Measurements from ENCODE around the gene MPG. TPM values are rescaled to one million over a fixed set of nuclear protein-coding genes. Genes with fewer than 3 reads are reported as not detected.

MPG gene
- polyA plus RNA-seq, 2 of the 4 experiments (the other 2 are of a cell fraction) = 25.5 to 54.3 TPM

DNA sequence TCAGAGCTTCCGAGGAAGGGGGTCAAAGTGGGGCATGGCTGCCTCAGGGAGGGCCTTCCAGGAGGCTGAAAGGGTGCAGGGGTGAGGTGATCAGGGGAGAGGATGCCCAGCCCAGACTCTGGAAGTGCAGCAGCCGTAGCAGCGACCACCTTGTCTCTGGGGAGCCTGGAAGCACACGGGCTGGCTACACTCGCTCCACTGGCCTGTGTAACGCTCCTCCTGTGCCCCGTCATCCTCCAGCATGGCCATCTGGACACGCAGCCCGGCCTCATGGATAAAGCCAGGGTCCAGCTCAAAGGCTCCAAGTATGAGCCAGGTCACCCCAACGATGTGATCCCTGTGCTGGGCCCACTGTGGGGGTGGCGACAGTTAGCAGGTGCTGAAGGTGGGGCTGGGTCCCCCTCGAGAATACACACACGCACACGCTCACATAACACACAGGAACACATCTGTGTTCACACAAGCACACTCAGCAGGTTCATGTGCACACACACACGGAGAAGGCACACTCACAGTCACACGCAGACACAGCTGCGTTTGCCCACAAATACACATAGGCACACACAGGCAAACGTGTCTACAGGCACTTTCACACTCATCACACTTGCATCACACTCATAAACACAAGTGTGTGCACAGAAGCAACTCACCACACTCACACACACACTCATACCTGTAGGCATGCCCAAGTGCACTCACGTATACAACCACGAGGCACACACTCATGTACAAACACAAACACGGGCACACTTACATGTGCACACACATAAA lies 44.0 kb upstream of the MPG start:
- CTCF ChIA-PET = interaction anchor here (1.0 to 1.8 kb wide), 3 partner anchors 31 to 328 kb away, joined by 3 read pairs; no protein-coding TSS in a partner anchor
- TF ChIP-seq JUNB (IDR thresholded peaks at IDR 0.05) (no peak), SMC3 (IDR thresholded peaks at IDR 0.05) (no peak), JUN (IDR thresholded peaks at IDR 0.05) (no peak), MYC (IDR thresholded peaks at IDR 0.05; ENCODE audit: borderline replicate concordance, low read length) (no peak), TFCP2L1 (CRISPR knock-in tag; IDR thresholded peaks at IDR 0.05) (no peak), ZC3H11A (IDR thresholded peaks at IDR 0.05) (no peak), CBX8 (IDR thresholded peaks at IDR 0.05) (no peak), MAZ (IDR thresholded peaks at IDR 0.05; ENCODE audit: borderline replicate concordance, low read depth, low read length) (no peak), GATA3 (IDR thresholded peaks at IDR 0.05; ENCODE audit: borderline replicate concordance) (no peak), TP53 (CRISPR knock-in tag; IDR thresholded peaks at IDR 0.05) (no peak)
- TF ChIP-seq, protein P1, sequence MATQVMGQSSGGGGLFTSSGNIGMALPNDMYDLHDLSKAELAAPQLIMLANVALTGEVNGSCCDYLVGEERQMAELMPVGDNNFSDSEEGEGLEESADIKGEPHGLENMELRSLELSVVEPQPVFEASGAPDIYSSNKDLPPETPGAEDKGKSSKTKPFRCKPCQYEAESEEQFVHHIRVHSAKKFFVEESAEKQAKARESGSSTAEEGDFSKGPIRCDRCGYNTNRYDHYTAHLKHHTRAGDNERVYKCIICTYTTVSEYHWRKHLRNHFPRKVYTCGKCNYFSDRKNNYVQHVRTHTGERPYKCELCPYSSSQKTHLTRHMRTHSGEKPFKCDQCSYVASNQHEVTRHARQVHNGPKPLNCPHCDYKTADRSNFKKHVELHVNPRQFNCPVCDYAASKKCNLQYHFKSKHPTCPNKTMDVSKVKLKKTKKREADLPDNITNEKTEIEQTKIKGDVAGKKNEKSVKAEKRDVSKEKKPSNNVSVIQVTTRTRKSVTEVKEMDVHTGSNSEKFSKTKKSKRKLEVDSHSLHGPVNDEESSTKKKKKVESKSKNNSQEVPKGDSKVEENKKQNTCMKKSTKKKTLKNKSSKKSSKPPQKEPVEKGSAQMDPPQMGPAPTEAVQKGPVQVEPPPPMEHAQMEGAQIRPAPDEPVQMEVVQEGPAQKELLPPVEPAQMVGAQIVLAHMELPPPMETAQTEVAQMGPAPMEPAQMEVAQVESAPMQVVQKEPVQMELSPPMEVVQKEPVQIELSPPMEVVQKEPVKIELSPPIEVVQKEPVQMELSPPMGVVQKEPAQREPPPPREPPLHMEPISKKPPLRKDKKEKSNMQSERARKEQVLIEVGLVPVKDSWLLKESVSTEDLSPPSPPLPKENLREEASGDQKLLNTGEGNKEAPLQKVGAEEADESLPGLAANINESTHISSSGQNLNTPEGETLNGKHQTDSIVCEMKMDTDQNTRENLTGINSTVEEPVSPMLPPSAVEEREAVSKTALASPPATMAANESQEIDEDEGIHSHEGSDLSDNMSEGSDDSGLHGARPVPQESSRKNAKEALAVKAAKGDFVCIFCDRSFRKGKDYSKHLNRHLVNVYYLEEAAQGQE (IDR thresholded peaks at IDR 0.05) = no peak
- TF ChIP-seq, protein P2, sequence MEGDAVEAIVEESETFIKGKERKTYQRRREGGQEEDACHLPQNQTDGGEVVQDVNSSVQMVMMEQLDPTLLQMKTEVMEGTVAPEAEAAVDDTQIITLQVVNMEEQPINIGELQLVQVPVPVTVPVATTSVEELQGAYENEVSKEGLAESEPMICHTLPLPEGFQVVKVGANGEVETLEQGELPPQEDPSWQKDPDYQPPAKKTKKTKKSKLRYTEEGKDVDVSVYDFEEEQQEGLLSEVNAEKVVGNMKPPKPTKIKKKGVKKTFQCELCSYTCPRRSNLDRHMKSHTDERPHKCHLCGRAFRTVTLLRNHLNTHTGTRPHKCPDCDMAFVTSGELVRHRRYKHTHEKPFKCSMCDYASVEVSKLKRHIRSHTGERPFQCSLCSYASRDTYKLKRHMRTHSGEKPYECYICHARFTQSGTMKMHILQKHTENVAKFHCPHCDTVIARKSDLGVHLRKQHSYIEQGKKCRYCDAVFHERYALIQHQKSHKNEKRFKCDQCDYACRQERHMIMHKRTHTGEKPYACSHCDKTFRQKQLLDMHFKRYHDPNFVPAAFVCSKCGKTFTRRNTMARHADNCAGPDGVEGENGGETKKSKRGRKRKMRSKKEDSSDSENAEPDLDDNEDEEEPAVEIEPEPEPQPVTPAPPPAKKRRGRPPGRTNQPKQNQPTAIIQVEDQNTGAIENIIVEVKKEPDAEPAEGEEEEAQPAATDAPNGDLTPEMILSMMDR (IDR thresholded peaks at IDR 0.05) = no peak
- TF ChIP-seq, protein P3, sequence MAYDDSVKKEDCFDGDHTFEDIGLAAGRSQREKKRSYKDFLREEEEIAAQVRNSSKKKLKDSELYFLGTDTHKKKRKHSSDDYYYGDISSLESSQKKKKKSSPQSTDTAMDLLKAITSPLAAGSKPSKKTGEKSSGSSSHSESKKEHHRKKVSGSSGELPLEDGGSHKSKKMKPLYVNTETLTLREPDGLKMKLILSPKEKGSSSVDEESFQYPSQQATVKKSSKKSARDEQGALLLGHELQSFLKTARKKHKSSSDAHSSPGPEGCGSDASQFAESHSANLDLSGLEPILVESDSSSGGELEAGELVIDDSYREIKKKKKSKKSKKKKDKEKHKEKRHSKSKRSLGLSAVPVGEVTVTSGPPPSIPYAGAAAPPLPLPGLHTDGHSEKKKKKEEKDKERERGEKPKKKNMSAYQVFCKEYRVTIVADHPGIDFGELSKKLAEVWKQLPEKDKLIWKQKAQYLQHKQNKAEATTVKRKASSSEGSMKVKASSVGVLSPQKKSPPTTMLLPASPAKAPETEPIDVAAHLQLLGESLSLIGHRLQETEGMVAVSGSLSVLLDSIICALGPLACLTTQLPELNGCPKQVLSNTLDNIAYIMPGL (CRISPR knock-in tag; IDR thresholded peaks at IDR 0.05; ENCODE audit: borderline replicate concordance) = no peak
- TF ChIP-seq, protein P4, sequence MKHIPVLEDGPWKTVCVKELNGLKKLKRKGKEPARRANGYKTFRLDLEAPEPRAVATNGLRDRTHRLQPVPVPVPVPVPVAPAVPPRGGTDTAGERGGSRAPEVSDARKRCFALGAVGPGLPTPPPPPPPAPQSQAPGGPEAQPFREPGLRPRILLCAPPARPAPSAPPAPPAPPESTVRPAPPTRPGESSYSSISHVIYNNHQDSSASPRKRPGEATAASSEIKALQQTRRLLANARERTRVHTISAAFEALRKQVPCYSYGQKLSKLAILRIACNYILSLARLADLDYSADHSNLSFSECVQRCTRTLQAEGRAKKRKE (CRISPR knock-in tag; IDR thresholded peaks at IDR 0.05; ENCODE audit: low read depth) = no peak
- H3K9me3 ChIP-seq = no peaks in the 10 kb centered on the region
- POLR2A ChIA-PET = no interaction called here
- no peaks in the 10 kb centered on the region for H3K4me1 ChIP-seq
- 85% methylated on average over 21 of the region's 21 CpGs for WGBS (ENCODE audit: missing lambda C conversion rate)
- FAIRE-seq (no peak), ATAC-seq (no peak; a peak in 1 of 6 replicates), DNase-seq (ENCODE audit: low read depth in 1 of 2, low spot score in 1 of 2) (no peak)
- H3K4me2 ChIP-seq = no peak overlapping the region
- H3K27ac ChIP-seq = no peak overlapping the region
- no peak overlapping the region for H3K4me3 ChIP-seq

DNA sequence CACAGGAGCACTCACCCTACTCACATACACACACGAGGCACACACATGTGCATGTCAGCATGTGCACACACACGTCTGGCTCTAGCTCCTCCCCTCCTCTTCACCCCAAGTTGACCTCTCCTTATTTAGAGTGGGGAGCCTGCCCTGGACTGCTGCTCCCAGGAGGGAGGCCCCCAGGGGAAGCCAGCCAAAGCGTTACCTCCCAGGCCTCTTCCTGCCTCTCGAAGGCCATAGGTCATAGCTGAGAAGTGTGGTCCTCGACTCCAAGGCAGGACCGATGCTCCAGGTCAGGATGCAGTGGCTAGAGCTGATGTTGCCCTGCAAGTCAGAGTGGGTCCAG lies 43.4 kb upstream of the MPG start:
- no peak; a peak in 1 of 6 replicates for ATAC-seq
- DNase-seq (ENCODE audit: low read depth in 1 of 2, low spot score in 1 of 2) = no peak
- H3K4me3 ChIP-seq = no peak overlapping the region
- no peaks in the 10 kb centered on the region for H3K4me1 ChIP-seq
- H3K9me3 ChIP-seq = no peaks in the 10 kb centered on the region
- no peak for FAIRE-seq
- 85% methylated on average over 4 of the region's 6 CpGs for WGBS (ENCODE audit: missing lambda C conversion rate)
- H3K27ac ChIP-seq = no peak overlapping the region
- POLR2A ChIA-PET = no interaction called here
- CTCF ChIA-PET = interaction anchor here (1.0 to 1.8 kb wide), 3 partner anchors 31 to 327 kb away, joined by 3 read pairs; no protein-coding TSS in a partner anchor
- H3K4me2 ChIP-seq = no peak overlapping the region
- no peak for TF ChIP-seq NPAS2 (CRISPR knock-in tag; IDR thresholded peaks at IDR 0.05; ENCODE audit: borderline replicate concordance)
- no peak for TF ChIP-seq RNF2 (IDR thresholded peaks at IDR 0.05; ENCODE audit: borderline replicate concordance, low read depth)
- TF ChIP-seq, protein P5, sequence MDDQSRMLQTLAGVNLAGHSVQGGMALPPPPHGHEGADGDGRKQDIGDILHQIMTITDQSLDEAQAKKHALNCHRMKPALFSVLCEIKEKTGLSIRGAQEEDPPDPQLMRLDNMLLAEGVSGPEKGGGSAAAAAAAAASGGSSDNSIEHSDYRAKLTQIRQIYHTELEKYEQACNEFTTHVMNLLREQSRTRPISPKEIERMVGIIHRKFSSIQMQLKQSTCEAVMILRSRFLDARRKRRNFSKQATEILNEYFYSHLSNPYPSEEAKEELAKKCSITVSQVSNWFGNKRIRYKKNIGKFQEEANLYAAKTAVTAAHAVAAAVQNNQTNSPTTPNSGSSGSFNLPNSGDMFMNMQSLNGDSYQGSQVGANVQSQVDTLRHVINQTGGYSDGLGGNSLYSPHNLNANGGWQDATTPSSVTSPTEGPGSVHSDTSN (IDR thresholded peaks at IDR 0.05) = no peak
- no peak for TF ChIP-seq FOSL2 (IDR thresholded peaks at IDR 0.05)
- no peak for TF ChIP-seq FOSL2 (CRISPR knock-in tag; IDR thresholded peaks at IDR 0.05)
- TF ChIP-seq RARB (CRISPR knock-in tag; IDR thresholded peaks at IDR 0.05) = no peak
- no peak for TF ChIP-seq JUNB (IDR thresholded peaks at IDR 0.05)
- no peak for TF ChIP-seq ZNF302 (CRISPR knock-in tag; IDR thresholded peaks at IDR 0.05)
- no peak for TF ChIP-seq ZC3H11A (IDR thresholded peaks at IDR 0.05)
- TF ChIP-seq ESRRA (IDR thresholded peaks at IDR 0.05; ENCODE audit: borderline replicate concordance, low read length) = no peak
- no peak for TF ChIP-seq EP300 (IDR thresholded peaks at IDR 0.05)
- TF ChIP-seq ZSCAN20 (CRISPR knock-in tag; IDR thresholded peaks at IDR 0.05) = no peak
- TF ChIP-seq CBX8 (IDR thresholded peaks at IDR 0.05) = no peak
- TF ChIP-seq, protein P4 (CRISPR knock-in tag; IDR thresholded peaks at IDR 0.05; ENCODE audit: low read depth) = no peak
- no peak for TF ChIP-seq RCOR1 (IDR thresholded peaks at IDR 0.05; ENCODE audit: low read depth, low read length)
- no peak for TF ChIP-seq MAFK (IDR thresholded peaks at IDR 0.05; ENCODE audit: partially characterized antibody)
- TF ChIP-seq JUN (IDR thresholded peaks at IDR 0.05) = no peak
- no peak for TF ChIP-seq GATA3 (IDR thresholded peaks at IDR 0.05; ENCODE audit: borderline replicate concordance)
